ENCODE results near the gene STK25.
A peak's percentile ranks its signal among the peaks of the same experiment; 100 is the strongest.

Gene STK25

DNA sequence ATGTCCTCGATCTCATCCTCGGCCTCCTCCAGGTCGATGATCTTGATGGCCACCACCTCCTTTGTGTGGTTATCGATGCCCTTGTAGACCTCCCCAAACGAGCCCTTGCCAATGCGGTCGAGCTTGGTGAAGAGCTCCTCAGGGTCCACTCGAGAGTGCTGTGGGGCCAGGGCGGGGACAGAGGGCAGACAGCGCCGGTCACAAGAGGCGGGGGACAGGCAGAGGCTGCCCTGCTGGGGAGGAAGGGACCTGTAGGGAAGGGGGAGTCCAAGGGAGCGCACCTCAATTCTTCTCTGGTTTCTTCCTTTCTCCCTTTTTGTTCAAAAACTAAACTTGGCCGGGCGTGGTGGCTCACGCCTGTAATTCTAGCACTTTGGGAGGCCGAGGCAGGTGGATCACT is 6.8 kb downstream of the STK25 start:
- H3K9ac ChIP-seq (ENCODE audit: low read length) = no peak overlapping the region
- H3K4me1 ChIP-seq (ENCODE audit: control insufficient read depth, insufficient read depth, low read length) = peaks cover 17% of the 10 kb centered on the region
- peaks cover 4% of the 10 kb centered on the region for H3K36me3 ChIP-seq (ENCODE audit: control insufficient read depth, insufficient read depth, low read length)
- no peaks in the 10 kb centered on the region for H3K27me3 ChIP-seq (ENCODE audit: control insufficient read depth, insufficient read depth, low read length)
- H3K4me3 ChIP-seq (ENCODE audit: low read length) = no peak overlapping the region
- no peaks in the 10 kb centered on the region for H3K9me3 ChIP-seq (ENCODE audit: control insufficient read depth, low read length)

GRCh38 chr2:241501099-241501541 is 7.3 kb downstream of the STK25 start:
- Histone ChIP-seq H3K9me3 (ENCODE audit: control insufficient read depth, low read length) (no peaks in the 10 kb centered on the region), H3K27me3 (ENCODE audit: control insufficient read depth, insufficient read depth, low read length) (no peaks in the 10 kb centered on the region), H3K36me3 (ENCODE audit: control insufficient read depth, insufficient read depth, low read length) (peaks cover 5% of the 10 kb centered on the region), H3K9ac (ENCODE audit: low read length) (no peak overlapping the region), H3K4me3 (ENCODE audit: low read length) (no peak overlapping the region), H3K4me1 (ENCODE audit: control insufficient read depth, insufficient read depth, low read length) (peaks cover 20% of the 10 kb centered on the region)

DNA sequence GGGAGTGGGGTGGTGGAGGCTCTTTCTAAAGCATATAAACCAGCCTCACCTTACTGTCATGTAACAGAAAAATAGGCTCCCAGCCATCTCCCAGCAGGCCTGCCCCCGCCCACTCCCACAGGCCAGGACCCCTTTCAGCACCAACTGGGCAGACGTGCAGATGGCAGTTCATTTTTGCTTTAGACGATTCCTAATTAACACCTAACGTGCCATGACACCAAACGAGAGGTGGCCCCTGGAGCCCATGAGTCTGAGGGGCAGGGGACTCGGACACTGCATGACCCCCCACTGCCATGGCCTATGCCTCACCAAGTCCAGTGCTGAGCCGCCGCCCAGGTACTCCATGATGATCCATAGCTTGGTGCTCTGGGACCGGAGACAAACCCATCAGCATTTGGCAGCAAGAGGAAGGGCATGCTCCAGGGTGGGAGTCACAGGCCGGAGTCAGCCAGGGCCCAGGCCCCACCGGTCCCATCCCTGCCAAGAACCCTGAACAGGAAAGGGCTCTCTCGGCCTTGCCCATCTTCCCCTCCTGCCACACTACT is 7.9 kb downstream of the STK25 start:
- Histone ChIP-seq H3K36me3 (ENCODE audit: control insufficient read depth, insufficient read depth, low read length) (peaks cover 11% of the 10 kb centered on the region), H3K4me3 (ENCODE audit: low read length) (no peak overlapping the region), H3K4me1 (ENCODE audit: control insufficient read depth, insufficient read depth, low read length) (peaks cover 26% of the 10 kb centered on the region), H3K9me3 (ENCODE audit: control insufficient read depth, low read length) (no peaks in the 10 kb centered on the region), H3K9ac (ENCODE audit: low read length) (no peak overlapping the region), H3K27me3 (ENCODE audit: control insufficient read depth, insufficient read depth, low read length) (no peaks in the 10 kb centered on the region)

DNA sequence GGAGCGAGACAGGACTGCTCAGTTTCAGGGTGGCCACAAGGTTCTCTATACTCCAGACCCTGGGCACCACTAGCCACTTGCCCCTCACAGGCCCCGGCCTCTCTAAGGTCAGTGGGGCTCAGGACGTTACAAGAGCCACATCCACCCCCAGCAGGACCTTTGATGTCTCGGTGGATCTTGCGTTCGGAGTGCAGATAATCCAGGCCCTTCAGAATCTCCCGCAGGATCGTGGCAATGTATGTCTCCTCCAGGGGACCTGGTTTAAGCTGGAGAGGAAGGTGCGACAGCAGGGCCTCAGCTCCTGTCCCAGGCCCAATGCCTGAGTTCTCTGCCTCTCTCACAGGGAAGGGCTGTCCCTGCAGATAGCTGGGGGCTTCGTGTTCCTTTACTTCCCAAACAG is 8.4 kb downstream of the STK25 start:
- H3K4me3 ChIP-seq (ENCODE audit: low read length) = no peak overlapping the region
- H3K9ac ChIP-seq (ENCODE audit: low read length) = no peak overlapping the region
- H3K9me3 ChIP-seq (ENCODE audit: control insufficient read depth, low read length) = no peaks in the 10 kb centered on the region
- H3K4me1 ChIP-seq (ENCODE audit: control insufficient read depth, insufficient read depth, low read length) = peaks cover 30% of the 10 kb centered on the region
- no peaks in the 10 kb centered on the region for H3K27me3 ChIP-seq (ENCODE audit: control insufficient read depth, insufficient read depth, low read length)
- peaks cover 12% of the 10 kb centered on the region for H3K36me3 ChIP-seq (ENCODE audit: control insufficient read depth, insufficient read depth, low read length)

- H3K36me3 ChIP-seq (ENCODE audit: control insufficient read depth, insufficient read depth, low read length) = peaks cover 15% of the 10 kb centered on the region
- peaks cover 30% of the 10 kb centered on the region for H3K4me1 ChIP-seq (ENCODE audit: control insufficient read depth, insufficient read depth, low read length)
- no peak overlapping the region for H3K4me3 ChIP-seq (ENCODE audit: low read length)
- no peak overlapping the region for H3K9ac ChIP-seq (ENCODE audit: low read length)
- H3K27me3 ChIP-seq (ENCODE audit: control insufficient read depth, insufficient read depth, low read length) = no peaks in the 10 kb centered on the region
- no peaks in the 10 kb centered on the region for H3K9me3 ChIP-seq (ENCODE audit: control insufficient read depth, low read length)
These were observed 9.0 kb downstream of the STK25 start for GRCh38 chr2:241499146-241499965.

DNA sequence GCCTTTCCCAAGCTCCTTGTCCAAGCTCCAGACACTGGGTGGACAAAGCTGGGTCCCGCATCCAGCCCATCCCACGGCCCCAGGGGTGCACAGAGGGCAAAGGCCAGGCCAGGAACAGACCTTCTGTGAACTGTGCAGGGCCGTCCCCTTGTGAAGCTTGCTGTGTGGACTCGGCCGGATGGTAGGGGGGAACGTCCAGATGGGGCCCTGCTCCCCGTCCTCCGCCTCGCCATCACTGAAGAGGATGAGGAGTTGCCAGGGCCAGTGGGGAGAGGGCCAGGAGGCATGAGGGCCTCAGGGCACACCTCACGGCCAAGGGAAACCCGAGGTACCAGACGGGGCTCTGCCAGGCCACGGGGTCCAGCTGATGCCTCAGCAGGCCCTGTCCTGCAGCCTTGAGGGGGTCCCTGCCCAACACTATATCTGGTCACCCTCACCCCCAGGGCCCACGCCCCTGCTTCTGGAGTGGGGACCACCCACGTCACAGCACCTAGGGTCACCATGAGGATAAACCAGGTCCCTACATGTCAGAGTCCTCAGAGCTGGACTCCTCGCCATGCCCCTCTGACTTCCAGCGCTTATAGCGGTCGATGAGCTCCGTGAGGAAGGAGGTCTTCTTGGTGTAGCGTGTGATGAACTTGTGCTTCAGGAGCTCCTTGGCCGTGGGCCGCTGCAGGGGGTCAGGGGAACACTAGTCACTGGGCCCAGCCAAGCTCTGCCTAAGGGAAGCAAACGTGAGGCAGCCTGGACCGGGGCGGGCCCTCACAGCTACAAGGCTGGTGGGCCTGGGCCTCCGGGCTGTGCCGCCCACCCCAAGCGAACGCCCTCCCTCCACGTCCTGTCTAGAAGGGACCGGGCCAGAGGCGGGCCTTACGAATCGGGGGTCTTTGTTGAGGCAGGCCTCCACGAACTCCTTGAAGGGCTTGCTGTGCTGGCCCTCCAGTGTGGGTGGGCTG is 10.0 kb downstream of the STK25 start:
- peaks cover 30% of the 10 kb centered on the region for H3K4me1 ChIP-seq (ENCODE audit: control insufficient read depth, insufficient read depth, low read length)
- no peaks in the 10 kb centered on the region for H3K9me3 ChIP-seq (ENCODE audit: control insufficient read depth, low read length)
- H3K4me3 ChIP-seq (ENCODE audit: low read length) = no peak overlapping the region
- H3K36me3 ChIP-seq (ENCODE audit: control insufficient read depth, insufficient read depth, low read length) = peaks cover 19% of the 10 kb centered on the region
- H3K27me3 ChIP-seq (ENCODE audit: control insufficient read depth, insufficient read depth, low read length) = no peaks in the 10 kb centered on the region
- no peak overlapping the region for H3K9ac ChIP-seq (ENCODE audit: low read length)

DNA sequence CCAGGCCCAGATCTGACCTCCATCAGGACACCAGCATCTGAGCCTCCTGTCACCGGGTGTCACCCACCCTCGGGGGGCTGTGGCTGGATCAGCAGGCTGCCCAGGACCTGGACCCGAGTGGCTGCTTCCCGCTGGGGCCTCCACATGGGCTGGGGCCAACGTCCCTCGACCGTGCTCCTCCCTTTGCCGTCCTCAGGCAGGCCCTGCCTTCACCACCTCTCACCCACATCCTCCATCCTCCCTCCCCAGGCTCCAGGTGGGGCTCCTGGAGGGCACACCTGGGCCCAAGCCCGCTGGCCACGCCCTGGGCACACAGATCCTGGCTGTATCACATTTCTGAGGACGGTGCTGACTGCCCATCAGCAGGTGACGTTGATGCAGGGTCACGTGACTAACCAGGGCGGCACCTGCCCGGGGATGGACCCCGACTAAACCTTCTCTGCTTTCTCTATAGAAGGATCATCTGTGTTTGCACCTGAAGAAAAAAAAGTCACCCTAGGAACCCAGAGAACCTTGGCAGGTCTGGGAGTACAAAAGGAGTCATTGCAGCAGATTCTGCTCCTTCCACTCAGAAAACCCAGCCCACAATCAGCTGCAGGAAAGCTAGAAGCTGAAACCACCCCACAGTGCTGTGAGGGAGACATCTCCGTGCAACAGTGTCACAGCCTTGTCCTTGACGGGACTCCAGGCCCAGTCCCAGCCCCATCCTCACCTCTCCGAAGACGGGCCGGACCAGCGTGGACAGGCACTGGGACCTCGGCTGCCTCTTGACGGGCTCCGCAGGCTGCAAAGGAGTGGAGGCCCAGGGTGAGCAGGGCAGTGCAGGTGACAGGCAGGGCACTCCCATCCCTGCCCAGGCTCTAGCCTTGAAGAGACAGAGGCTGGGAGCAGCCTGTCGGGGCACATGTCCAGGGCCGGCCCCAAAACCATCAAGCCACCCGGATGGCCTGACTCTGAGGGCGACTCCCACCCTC is 11.2 kb downstream of the STK25 start:
- Histone ChIP-seq H3K27me3 (ENCODE audit: control insufficient read depth, insufficient read depth, low read length) (no peaks in the 10 kb centered on the region), H3K9me3 (ENCODE audit: control insufficient read depth, low read length) (no peaks in the 10 kb centered on the region), H3K36me3 (ENCODE audit: control insufficient read depth, insufficient read depth, low read length) (peaks cover 25% of the 10 kb centered on the region), H3K9ac (ENCODE audit: low read length) (peak overlapping the region; percentile 28), H3K4me1 (ENCODE audit: control insufficient read depth, insufficient read depth, low read length) (peaks cover 30% of the 10 kb centered on the region), H3K4me3 (ENCODE audit: low read length) (no peak overlapping the region)

- H3K4me1 ChIP-seq (ENCODE audit: control insufficient read depth, insufficient read depth, low read length) = peaks cover 32% of the 10 kb centered on the region
- H3K4me3 ChIP-seq (ENCODE audit: low read length) = no peak overlapping the region
- H3K9ac ChIP-seq (ENCODE audit: low read length) = no peak overlapping the region
- peaks cover 25% of the 10 kb centered on the region for H3K36me3 ChIP-seq (ENCODE audit: control insufficient read depth, insufficient read depth, low read length)
- H3K9me3 ChIP-seq (ENCODE audit: control insufficient read depth, low read length) = no peaks in the 10 kb centered on the region
- no peaks in the 10 kb centered on the region for H3K27me3 ChIP-seq (ENCODE audit: control insufficient read depth, insufficient read depth, low read length)
These were observed 12.2 kb downstream of the STK25 start for GRCh38 chr2:241496003-241496707.

DNA sequence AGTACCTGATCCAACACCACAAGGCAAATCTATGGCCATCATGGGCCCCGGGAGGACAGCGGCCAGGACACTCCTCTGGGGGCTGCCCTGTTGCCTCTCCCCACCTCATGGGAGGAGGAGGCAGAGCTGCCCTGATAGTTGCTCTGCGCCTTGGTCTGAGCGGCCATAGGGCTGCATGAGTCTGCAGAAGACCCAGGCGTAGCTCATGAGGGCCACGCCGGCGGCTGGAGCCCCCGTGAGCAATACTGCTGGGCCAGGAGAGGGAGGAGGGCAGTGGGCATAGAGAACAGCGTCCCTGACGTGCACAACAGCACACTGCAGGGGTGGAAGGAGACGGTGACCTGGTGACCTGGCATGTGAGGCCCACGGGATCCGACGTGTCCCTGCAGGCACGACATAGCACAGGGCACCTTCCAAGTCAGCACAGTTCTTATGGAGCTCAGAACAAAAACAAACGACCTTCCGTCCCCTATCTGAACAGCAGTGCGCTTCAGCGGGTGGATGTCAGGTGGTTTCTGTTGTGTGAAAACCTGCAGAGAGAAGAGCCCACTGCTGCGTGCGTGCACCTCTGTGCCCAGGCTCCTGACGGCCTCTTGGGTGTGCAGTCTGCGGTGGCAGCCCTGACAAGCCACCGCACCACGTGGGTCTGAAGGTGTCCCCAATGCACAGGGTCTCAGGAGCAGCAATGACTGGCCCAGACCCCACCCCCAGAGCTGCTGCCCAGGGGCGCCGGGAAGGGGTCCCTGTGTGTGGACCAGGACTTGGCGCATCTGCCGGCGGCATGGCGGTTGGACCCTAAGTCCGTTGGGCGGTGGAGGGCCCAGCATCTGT is 13.0 kb downstream of the STK25 start:
- Histone ChIP-seq H3K36me3 (ENCODE audit: control insufficient read depth, insufficient read depth, low read length) (peaks cover 25% of the 10 kb centered on the region), H3K9ac (ENCODE audit: low read length) (no peak overlapping the region), H3K27me3 (ENCODE audit: control insufficient read depth, insufficient read depth, low read length) (no peaks in the 10 kb centered on the region), H3K4me1 (ENCODE audit: control insufficient read depth, insufficient read depth, low read length) (peaks cover 40% of the 10 kb centered on the region), H3K9me3 (ENCODE audit: control insufficient read depth, low read length) (no peaks in the 10 kb centered on the region), H3K4me3 (ENCODE audit: low read length) (no peak overlapping the region)

DNA sequence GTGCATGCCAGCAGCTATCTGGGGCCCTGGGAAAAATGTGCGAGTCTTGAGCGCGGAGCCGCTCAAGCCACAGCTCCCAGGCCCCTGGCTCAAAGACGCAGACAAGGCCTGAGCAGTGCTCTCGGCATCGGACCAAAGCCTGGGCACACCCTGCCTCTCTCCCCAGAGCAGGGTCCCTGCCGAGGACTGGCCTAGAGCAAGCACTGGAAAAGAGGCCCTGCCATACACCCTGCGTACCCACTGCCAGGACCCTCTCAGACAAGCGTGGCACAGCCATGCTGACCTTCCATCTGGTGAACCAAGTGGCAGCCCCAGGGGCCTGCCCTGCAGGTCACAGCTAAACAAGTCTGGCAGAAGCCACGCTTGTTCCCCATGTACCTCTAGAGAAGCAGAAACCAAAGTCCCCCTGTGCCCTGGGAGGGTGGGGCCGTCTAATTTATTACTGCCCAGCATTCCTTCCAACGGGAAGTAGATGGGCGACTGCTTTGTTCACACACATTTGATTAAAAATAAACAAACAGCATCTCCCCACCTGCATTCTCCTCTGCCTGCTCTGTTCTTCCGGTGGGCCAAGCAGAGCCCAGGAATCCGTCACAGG is 14.0 kb downstream of the STK25 start:
- H3K27me3 ChIP-seq (ENCODE audit: control insufficient read depth, insufficient read depth, low read length) = no peaks in the 10 kb centered on the region
- no peak overlapping the region for H3K4me3 ChIP-seq (ENCODE audit: low read length)
- no peak overlapping the region for H3K9ac ChIP-seq (ENCODE audit: low read length)
- peaks cover 49% of the 10 kb centered on the region for H3K4me1 ChIP-seq (ENCODE audit: control insufficient read depth, insufficient read depth, low read length)
- H3K9me3 ChIP-seq (ENCODE audit: control insufficient read depth, low read length) = no peaks in the 10 kb centered on the region
- H3K36me3 ChIP-seq (ENCODE audit: control insufficient read depth, insufficient read depth, low read length) = peaks cover 25% of the 10 kb centered on the region

Data from mucosa of stomach (tissue), 1 donor.